ENCODE data around the gene PLTP.

DNA sequence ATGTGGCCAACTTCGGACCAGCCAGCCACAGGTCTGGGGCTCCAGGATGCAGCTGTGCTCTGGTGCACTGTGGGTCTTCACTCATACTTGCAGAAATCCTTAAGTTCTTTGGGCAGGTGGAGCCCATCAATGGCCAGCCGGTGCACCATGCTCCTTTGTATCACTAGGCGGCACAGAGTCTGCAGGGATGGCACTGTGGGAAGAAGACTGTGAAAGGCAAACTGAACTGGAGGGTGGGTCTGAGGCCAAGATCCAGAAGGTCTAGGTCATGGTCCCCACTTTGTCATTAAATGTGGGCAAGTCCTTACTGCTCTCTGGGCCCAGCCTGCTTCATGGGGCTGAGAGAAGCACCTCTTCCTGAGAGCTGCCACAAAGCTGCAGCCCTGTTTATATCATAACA lies 23.3 kb downstream of the PLTP start:
- no peak for TF ChIP-seq POLR2A (IDR thresholded peaks at IDR 0.05)
- TF ChIP-seq, protein P1, sequence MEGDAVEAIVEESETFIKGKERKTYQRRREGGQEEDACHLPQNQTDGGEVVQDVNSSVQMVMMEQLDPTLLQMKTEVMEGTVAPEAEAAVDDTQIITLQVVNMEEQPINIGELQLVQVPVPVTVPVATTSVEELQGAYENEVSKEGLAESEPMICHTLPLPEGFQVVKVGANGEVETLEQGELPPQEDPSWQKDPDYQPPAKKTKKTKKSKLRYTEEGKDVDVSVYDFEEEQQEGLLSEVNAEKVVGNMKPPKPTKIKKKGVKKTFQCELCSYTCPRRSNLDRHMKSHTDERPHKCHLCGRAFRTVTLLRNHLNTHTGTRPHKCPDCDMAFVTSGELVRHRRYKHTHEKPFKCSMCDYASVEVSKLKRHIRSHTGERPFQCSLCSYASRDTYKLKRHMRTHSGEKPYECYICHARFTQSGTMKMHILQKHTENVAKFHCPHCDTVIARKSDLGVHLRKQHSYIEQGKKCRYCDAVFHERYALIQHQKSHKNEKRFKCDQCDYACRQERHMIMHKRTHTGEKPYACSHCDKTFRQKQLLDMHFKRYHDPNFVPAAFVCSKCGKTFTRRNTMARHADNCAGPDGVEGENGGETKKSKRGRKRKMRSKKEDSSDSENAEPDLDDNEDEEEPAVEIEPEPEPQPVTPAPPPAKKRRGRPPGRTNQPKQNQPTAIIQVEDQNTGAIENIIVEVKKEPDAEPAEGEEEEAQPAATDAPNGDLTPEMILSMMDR (IDR thresholded peaks at IDR 0.05): no peak
